ES-I3 (cell line): ENCODE measurements around the gene KPNA2.
"Not testable (repeated sequence)": the region's sequence is repeated elsewhere in the genome, so short reads cannot be mapped to it uniquely, and the experiment has no call there.

Experiments used
- H3K36me3 ChIP-seq: 2 replicates; pipeline ENCODE4 v1.6.1; 2013; ENCODE audit warnings: mild to moderate bottlenecking, low read length, control low read depth, moderate library complexity; ENCODE audit not compliant: insufficient read depth
- H3K4me1 ChIP-seq: 2 replicates; pipeline ENCODE4 v1.6.1; 2013; ENCODE audit warnings: mild to moderate bottlenecking, control low read depth, low read length; ENCODE audit not compliant: insufficient read depth
- H3K9ac ChIP-seq: 2 replicates; pipeline ENCODE4 v1.6.1; 2013; ENCODE audit warnings: low read depth, mild to moderate bottlenecking, low read length, moderate library complexity
- H3K9me3 ChIP-seq: 2 replicates; pipeline ENCODE4 v1.6.1; 2013; ENCODE audit warnings: mild to moderate bottlenecking, low read length, moderate library complexity; ENCODE audit not compliant: control insufficient read depth, insufficient read depth

Gene KPNA2

GRCh38 chr17:68035131-68035522, 408 bp upstream of the KPNA2 start:
- Histone ChIP-seq H3K9ac (peak overlapping the region; percentile 48), H3K4me1 (peaks cover 14% of the 10 kb centered on the region), H3K9me3 (no peaks in the 10 kb centered on the region), H3K36me3 (peaks cover 30% of the 10 kb centered on the region)

- Histone ChIP-seq H3K9ac (peak overlapping the region; percentile 100), H3K9me3 (no peaks in the 10 kb centered on the region), H3K36me3 (peaks cover 44% of the 10 kb centered on the region), H3K4me1 (peaks cover 14% of the 10 kb centered on the region)
Measured at GRCh38 chr17:68036304-68037147, 991 bp downstream of the KPNA2 start.

- no peak overlapping the region for H3K9ac ChIP-seq
- H3K36me3 ChIP-seq, result peaks cover 41% of the 10 kb centered on the region
- no peaks in the 10 kb centered on the region for H3K9me3 ChIP-seq
- H3K4me1 ChIP-seq, result no peaks in the 10 kb centered on the region
Measured at GRCh38 chr17:68047153-68047846, 11.8 kb downstream of the KPNA2 start.

- H3K9ac ChIP-seq, H3K9me3 ChIP-seq, H3K4me1 ChIP-seq: not testable (repeated sequence)
- H3K36me3 ChIP-seq, result peaks cover 36% of the 10 kb centered on the region
Measured at GRCh38 chr17:68047890-68048542, 12.5 kb downstream of the KPNA2 start.

- Histone ChIP-seq H3K9ac (no peak overlapping the region), H3K36me3 (peaks cover 28% of the 10 kb centered on the region)
Measured at GRCh38 chr17:68048996-68049395, 13.5 kb downstream of the KPNA2 start.

GRCh38 chr17:68049812-68050437, 14.4 kb downstream of the KPNA2 start:
- Histone ChIP-seq H3K4me1 (peaks cover 12% of the 10 kb centered on the region), H3K36me3 (peaks cover 18% of the 10 kb centered on the region)
- not testable (repeated sequence) for H3K9ac ChIP-seq, H3K9me3 ChIP-seq

More at GRCh38 chr17:68048996-68049395, 13.5 kb downstream of the KPNA2 start:
- H3K9me3 ChIP-seq, result no peaks in the 10 kb centered on the region
- 0 out of 2 replicates have a peak, but pooled peaks cover 4% of the 10 kb centered on the region for H3K4me1 ChIP-seq

GRCh38 chr17:68051321-68052312, 16.1 kb downstream of the KPNA2 start:
- not testable (repeated sequence) for H3K9ac ChIP-seq, H3K9me3 ChIP-seq, H3K36me3 ChIP-seq
- peaks cover 12% of the 10 kb centered on the region for H3K4me1 ChIP-seq

- Histone ChIP-seq H3K4me1 (peaks cover 12% of the 10 kb centered on the region), H3K36me3 (0 out of 2 replicates have a peak, but pooled peaks cover 3% of the 10 kb centered on the region), H3K9ac (no peak overlapping the region), H3K9me3 (no peaks in the 10 kb centered on the region)
Measured at GRCh38 chr17:68052810-68053209, 17.3 kb downstream of the KPNA2 start.

GRCh38 chr17:68053231-68054013, 17.9 kb downstream of the KPNA2 start:
- no peaks in the 10 kb centered on the region for H3K36me3 ChIP-seq
- no peaks in the 10 kb centered on the region for H3K9me3 ChIP-seq
- H3K4me1 ChIP-seq, result peaks cover 12% of the 10 kb centered on the region
- H3K9ac ChIP-seq, result no peak overlapping the region

- Histone ChIP-seq H3K36me3 (no peaks in the 10 kb centered on the region), H3K9ac (no peak overlapping the region), H3K9me3 (no peaks in the 10 kb centered on the region), H3K4me1 (peaks cover 12% of the 10 kb centered on the region)
Measured at GRCh38 chr17:68054296-68054900, 18.9 kb downstream of the KPNA2 start.

GRCh38 chr17:68057531-68057952, 22.0 kb downstream of the KPNA2 start:
- H3K4me1 ChIP-seq, result peaks cover 12% of the 10 kb centered on the region
- no peak overlapping the region for H3K9ac ChIP-seq
- H3K9me3 ChIP-seq, result no peaks in the 10 kb centered on the region
- H3K36me3 ChIP-seq, result no peaks in the 10 kb centered on the region

- Histone ChIP-seq H3K36me3 (no peaks in the 10 kb centered on the region), H3K9ac (no peak overlapping the region), H3K4me1 (no peaks in the 10 kb centered on the region), H3K9me3 (no peaks in the 10 kb centered on the region)
Measured at GRCh38 chr17:68060336-68060735, 24.8 kb downstream of the KPNA2 start.
